ENCODE measurements around the gene TMTC2.

TMTC2 gene

GRCh38 chr12:82857276-82857675, 170.6 kb downstream of the TMTC2 start:
- TF ChIP-seq TAF1 (IDR thresholded peaks at IDR 0.05; ENCODE audit: low read depth) = no peak
- TF ChIP-seq REST (IDR thresholded peaks at IDR 0.05; ENCODE audit: low read depth) = no peak
- TF ChIP-seq ZBTB7A (IDR thresholded peaks at IDR 0.05; ENCODE audit: low read depth) = no peak
- no peak for TF ChIP-seq CEBPB (IDR thresholded peaks at IDR 0.05)
- TF ChIP-seq USF1 (IDR thresholded peaks at IDR 0.05) = no peak
- TF ChIP-seq EGR1 (IDR thresholded peaks at IDR 0.05) = no peak
- no peak for TF ChIP-seq NFIC (IDR thresholded peaks at IDR 0.05)

GRCh38 chr12:82857911-82858533, 171.3 kb downstream of the TMTC2 start:
- TF ChIP-seq EP300 (IDR thresholded peaks at IDR 0.05; ENCODE audit: borderline replicate concordance) (no peak), YY1 (IDR thresholded peaks at IDR 0.05; ENCODE audit: low read depth) (no peak), FOXM1 (IDR thresholded peaks at IDR 0.05; ENCODE audit: borderline replicate concordance, low read depth) (no peak), TEAD4 (IDR thresholded peaks at IDR 0.05) (no peak), TCF12 (IDR thresholded peaks at IDR 0.05; ENCODE audit: low read depth) (no peak), EGR1 (IDR thresholded peaks at IDR 0.05) (no peak), TAF1 (IDR thresholded peaks at IDR 0.05; ENCODE audit: low read depth) (no peak), CEBPB (IDR thresholded peaks at IDR 0.05) (no peak), REST (IDR thresholded peaks at IDR 0.05; ENCODE audit: low read depth) (no peak), NFIC (IDR thresholded peaks at IDR 0.05) (no peak), USF1 (IDR thresholded peaks at IDR 0.05) (no peak), ZBTB7A (IDR thresholded peaks at IDR 0.05; ENCODE audit: low read depth) (no peak), RAD21 (IDR thresholded peaks at IDR 0.05; ENCODE audit: low read depth) (no peak), MAX (IDR thresholded peaks at IDR 0.05) (no peak), CREB1 (IDR thresholded peaks at IDR 0.05; ENCODE audit: low read depth) (no peak)

GRCh38 chr12:82858534-82858917, 171.8 kb downstream of the TMTC2 start:
- TF ChIP-seq FOXM1 (IDR thresholded peaks at IDR 0.05; ENCODE audit: borderline replicate concordance, low read depth) = no peak
- TF ChIP-seq USF1 (IDR thresholded peaks at IDR 0.05) = no peak
- no peak for TF ChIP-seq TAF1 (IDR thresholded peaks at IDR 0.05; ENCODE audit: low read depth)
- TF ChIP-seq TCF12 (IDR thresholded peaks at IDR 0.05; ENCODE audit: low read depth) = no peak
- no peak for TF ChIP-seq CREB1 (IDR thresholded peaks at IDR 0.05; ENCODE audit: low read depth)
- TF ChIP-seq RAD21 (IDR thresholded peaks at IDR 0.05; ENCODE audit: low read depth) = no peak
- TF ChIP-seq TEAD4 (IDR thresholded peaks at IDR 0.05) = no peak
- no peak for TF ChIP-seq MAX (IDR thresholded peaks at IDR 0.05)
- no peak for TF ChIP-seq EP300 (IDR thresholded peaks at IDR 0.05; ENCODE audit: borderline replicate concordance)
- TF ChIP-seq CEBPB (IDR thresholded peaks at IDR 0.05) = no peak
- TF ChIP-seq ZBTB7A (IDR thresholded peaks at IDR 0.05; ENCODE audit: low read depth) = no peak
- no peak for TF ChIP-seq EGR1 (IDR thresholded peaks at IDR 0.05)
- TF ChIP-seq NFIC (IDR thresholded peaks at IDR 0.05) = no peak
- TF ChIP-seq YY1 (IDR thresholded peaks at IDR 0.05; ENCODE audit: low read depth) = no peak
- TF ChIP-seq REST (IDR thresholded peaks at IDR 0.05; ENCODE audit: low read depth) = no peak
